Measurements from ENCODE around the gene PTPRT.

- TF ChIP-seq CTCF (IDR thresholded peaks at IDR 0.05 in 2 of 3, conservative IDR thresholded peaks at IDR 0.05 in 1 of 3; ENCODE audit: borderline replicate concordance in 1 of 3, insufficient read depth in 1 of 3, low read depth in 2 of 3, low read length in 2 of 3): no peak
- TF ChIP-seq POLR2A (IDR thresholded peaks at IDR 0.05; ENCODE audit: borderline replicate concordance, extremely low read depth, insufficient read depth, insufficient read length): no peak
- no peak for TF ChIP-seq SP1 (IDR thresholded peaks at IDR 0.05; ENCODE audit: low read depth)
- no peak for TF ChIP-seq CEBPB (IDR thresholded peaks at IDR 0.05; ENCODE audit: low read depth)
- no peak for TF ChIP-seq YY1 (IDR thresholded peaks at IDR 0.05; ENCODE audit: extremely low read depth, insufficient replicate concordance, low read depth, low read length)
- TF ChIP-seq EZH2 (IDR thresholded peaks at IDR 0.05): no peak
These were observed 914.7 kb downstream of the PTPRT start for GRCh38 chr20:42274986-42275385.

Measured in HCT116 (cell line).